CD1c-positive myeloid dendritic cell (primary cell): Measurements from ENCODE around the gene ME3.

Experiments
- DNase-seq: peaks from one replicate; pipeline ENCODE4 v3.0.0-alpha.2; 2016; ENCODE audit errors: extremely low spot score

The ME3 gene

GRCh38 chr11:86672007-86672621 lies at the start of gene ME3:
TSS of gene ME3 (minus strand) at chr11:86672616.
- peak; percentile 87 for DNase-seq

- no peak for DNase-seq
These were observed 49.6 kb upstream of the ME3 start for GRCh38 chr11:86722006-86722405.

- DNase-seq: no peak
These were observed 48.1 kb upstream of the ME3 start for GRCh38 chr11:86720546-86720945.

GRCh38 chr11:86719781-86720463 lies 47.5 kb upstream of the ME3 start:
- DNase-seq: no peak

GRCh38 chr11:86718999-86719398 lies 46.6 kb upstream of the ME3 start:
- DNase-seq: no peak

GRCh38 chr11:86718521-86718920 lies 46.1 kb upstream of the ME3 start:
- no peak for DNase-seq

- no peak for DNase-seq
These were observed 45.5 kb upstream of the ME3 start for GRCh38 chr11:86717817-86718501.

GRCh38 chr11:86715611-86716010 lies 43.2 kb upstream of the ME3 start:
- DNase-seq: no peak

- DNase-seq: no peak
These were observed 41.1 kb upstream of the ME3 start for GRCh38 chr11:86713552-86713951.

- DNase-seq: no peak
These were observed 38.5 kb upstream of the ME3 start for GRCh38 chr11:86710936-86711335.

GRCh38 chr11:86708669-86709068 lies 36.3 kb upstream of the ME3 start:
- no peak for DNase-seq

- DNase-seq: no peak
These were observed 34.1 kb upstream of the ME3 start for GRCh38 chr11:86706338-86707131.

GRCh38 chr11:86704710-86705109 lies 32.3 kb upstream of the ME3 start:
- DNase-seq: no peak

- DNase-seq: peak; percentile 75
These were observed 31.6 kb upstream of the ME3 start for GRCh38 chr11:86703987-86704386.

GRCh38 chr11:86702220-86702983 lies 30.0 kb upstream of the ME3 start:
- no peak for DNase-seq

GRCh38 chr11:86699040-86699791 lies 26.8 kb upstream of the ME3 start:
- no peak for DNase-seq

GRCh38 chr11:86698639-86699038 lies 26.2 kb upstream of the ME3 start:
- no peak for DNase-seq

GRCh38 chr11:86696451-86696850 lies 24.0 kb upstream of the ME3 start:
- DNase-seq: no peak

GRCh38 chr11:86696004-86696403 lies 23.6 kb upstream of the ME3 start:
- no peak for DNase-seq

GRCh38 chr11:86695373-86695772 lies 23.0 kb upstream of the ME3 start:
- no peak for DNase-seq

- no peak for DNase-seq
These were observed 21.1 kb upstream of the ME3 start for GRCh38 chr11:86693518-86693917.
